GM21390 (cell line): Measurements from ENCODE around the gene UMOD.
"Not testable (repeated sequence)": the region's sequence is repeated elsewhere in the genome, so short reads cannot be mapped to it uniquely, and the experiment has no call there.

Source experiments
- ATAC-seq: cut with Tn5 transposase; IDR thresholded peaks from one replicate; pipeline ENCODE4 v1.9.1; 2021; ENCODE audit not compliant: unreplicated experiment

The UMOD gene

GRCh38 chr16:20321671-20322070 is 30.8 kb downstream of the UMOD start:
- no peak for ATAC-seq

DNA sequence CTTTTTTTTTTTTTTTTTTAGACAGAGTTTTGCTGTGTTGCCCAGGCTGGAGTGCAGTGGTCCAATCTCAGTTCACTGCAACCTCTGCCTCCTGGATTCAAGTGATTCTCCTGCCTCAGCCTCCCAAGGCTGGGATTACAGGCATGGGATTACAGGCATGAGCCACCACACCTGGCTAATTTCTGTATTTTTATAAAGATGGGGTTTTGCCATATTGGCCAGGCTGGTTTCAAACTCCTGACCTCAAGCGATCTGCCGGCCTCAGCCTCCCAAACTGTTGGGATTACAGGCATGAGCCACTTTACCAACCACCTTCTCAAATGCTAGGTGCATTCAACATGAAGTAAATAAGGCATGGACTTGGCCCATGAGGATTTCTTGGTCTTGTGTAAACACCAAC is 31.5 kb downstream of the UMOD start:
- not testable (repeated sequence) for ATAC-seq

GRCh38 chr16:20320592-20320991 is 31.9 kb downstream of the UMOD start:
- no peak for ATAC-seq

DNA sequence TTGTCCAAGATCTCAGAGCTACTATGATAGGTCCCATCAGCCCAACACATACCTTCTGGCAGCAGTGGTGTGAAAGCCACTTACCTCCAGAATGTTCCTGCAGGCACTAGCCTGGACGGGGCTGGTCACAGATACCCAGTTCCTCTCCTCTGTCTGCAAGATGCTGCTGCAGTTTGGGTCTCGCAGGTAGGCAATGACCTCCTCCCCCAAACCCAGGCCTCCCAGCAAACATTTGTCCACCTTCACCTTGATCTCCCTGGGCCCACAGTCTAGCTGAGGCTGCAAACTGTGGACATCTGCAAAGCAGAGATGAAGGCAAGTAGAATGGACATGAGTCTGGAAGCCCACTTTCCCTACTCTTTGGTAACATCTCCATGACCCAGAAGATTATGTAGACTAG is 32.3 kb downstream of the UMOD start:
- no peak for ATAC-seq

DNA sequence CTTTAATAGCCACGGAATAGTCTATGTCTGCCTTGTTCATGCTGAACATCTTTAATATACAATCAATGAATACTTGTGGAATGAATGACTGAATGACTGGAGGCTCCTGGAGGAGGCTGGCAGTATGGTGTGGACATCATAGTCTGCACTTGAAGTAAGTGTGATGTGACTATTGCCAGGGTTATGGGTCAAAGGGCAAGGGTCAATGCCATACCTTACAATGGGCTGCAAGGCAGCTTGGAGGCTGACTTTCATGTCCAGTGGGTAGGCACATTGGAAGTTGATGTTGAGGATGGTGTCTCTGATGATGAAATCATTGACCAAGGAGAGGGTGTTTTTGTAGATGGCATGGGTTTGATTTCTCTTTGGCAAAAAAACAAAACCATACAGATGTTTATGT is 33.1 kb downstream of the UMOD start:
- ATAC-seq, result no peak

GRCh38 chr16:20318437-20318836 is 34.1 kb downstream of the UMOD start:
- ATAC-seq, result no peak

DNA sequence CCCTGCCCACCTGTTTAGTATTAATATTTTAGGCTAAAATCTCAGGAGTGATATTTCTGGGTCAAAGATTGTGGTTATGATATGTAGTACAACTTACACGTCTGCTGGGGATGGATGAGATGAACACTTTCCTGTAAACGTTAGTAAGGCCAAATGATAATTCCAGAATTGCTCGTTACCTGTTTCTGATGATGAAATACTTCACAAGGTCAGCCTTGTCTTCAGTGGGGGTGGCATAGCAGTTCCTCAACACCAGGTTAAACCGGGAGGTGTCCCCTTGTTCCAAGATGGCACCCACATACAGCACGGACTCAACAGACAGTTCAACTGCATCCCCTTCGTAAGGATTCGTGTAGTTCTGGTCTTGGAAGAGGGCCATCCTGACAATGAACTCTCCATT is 34.5 kb downstream of the UMOD start:
- ATAC-seq, result no peak

- no peak for ATAC-seq
Observed at GRCh38 chr16:20317117-20317516, 35.4 kb downstream of the UMOD start.

- ATAC-seq, result no peak
Observed at GRCh38 chr16:20316715-20317114, 35.8 kb downstream of the UMOD start.

GRCh38 chr16:20315764-20316163 is 36.8 kb downstream of the UMOD start:
- no peak for ATAC-seq

DNA sequence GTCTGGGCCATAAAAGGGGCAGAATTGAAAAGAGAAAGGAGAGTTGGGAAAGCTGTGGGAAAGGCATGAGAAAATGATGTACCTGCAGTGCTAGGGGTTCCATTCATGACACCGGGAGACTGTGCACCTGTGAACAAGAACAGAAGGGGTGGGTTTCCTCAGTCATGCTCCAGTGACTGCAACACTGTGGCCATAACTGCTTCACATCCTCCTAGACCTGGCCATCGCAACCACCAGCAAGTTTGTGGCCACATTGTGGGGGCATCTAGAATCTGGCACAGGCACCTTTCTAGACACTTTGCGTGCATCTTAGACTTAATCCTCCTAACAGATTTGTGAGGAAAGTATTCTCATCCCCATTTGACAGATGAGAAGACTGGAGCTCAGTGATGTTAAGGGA is 37.9 kb downstream of the UMOD start:
- ATAC-seq, result no peak

DNA sequence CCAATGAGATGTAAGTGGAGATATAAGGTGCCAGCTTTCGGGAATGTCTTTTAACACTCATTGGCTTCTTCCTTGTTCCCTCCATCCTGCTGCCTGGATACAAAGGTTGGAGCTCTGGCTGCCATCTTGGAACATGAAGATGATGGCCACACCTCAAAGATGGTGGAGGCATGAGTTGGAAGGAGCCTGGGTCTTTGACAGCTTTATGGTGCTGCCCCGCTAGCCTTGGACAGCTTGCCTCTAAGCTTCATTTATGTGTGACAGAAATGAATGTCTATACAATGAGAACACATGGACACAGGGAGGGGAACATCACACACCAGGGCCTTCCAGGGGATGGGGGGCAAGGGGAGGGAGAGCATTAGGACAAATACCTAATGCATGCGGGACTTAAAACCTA is 38.8 kb downstream of the UMOD start:
- ATAC-seq, result no peak

GRCh38 chr16:20312536-20313095 is 39.9 kb downstream of the UMOD start:
- not testable (repeated sequence) for ATAC-seq

DNA sequence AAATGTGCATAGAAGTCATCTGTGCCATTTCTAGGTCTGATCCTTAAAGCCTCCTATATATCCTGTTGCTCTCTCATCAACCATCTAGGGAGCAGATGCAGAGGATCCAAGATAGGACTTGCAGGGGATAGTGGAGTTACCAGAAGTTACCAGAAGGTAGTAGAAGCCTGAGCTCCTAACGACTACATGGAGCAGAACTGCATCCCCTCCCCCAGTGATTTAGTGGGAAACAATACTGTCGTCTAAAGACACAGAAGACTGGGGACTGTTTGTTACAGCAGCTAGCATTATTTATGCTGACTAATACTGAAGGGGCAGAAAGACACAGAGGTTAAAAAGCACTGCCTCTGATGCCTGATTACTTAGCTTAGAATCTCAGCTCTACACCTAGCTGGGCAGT is 41.0 kb downstream of the UMOD start:
- ATAC-seq, result no peak

DNA sequence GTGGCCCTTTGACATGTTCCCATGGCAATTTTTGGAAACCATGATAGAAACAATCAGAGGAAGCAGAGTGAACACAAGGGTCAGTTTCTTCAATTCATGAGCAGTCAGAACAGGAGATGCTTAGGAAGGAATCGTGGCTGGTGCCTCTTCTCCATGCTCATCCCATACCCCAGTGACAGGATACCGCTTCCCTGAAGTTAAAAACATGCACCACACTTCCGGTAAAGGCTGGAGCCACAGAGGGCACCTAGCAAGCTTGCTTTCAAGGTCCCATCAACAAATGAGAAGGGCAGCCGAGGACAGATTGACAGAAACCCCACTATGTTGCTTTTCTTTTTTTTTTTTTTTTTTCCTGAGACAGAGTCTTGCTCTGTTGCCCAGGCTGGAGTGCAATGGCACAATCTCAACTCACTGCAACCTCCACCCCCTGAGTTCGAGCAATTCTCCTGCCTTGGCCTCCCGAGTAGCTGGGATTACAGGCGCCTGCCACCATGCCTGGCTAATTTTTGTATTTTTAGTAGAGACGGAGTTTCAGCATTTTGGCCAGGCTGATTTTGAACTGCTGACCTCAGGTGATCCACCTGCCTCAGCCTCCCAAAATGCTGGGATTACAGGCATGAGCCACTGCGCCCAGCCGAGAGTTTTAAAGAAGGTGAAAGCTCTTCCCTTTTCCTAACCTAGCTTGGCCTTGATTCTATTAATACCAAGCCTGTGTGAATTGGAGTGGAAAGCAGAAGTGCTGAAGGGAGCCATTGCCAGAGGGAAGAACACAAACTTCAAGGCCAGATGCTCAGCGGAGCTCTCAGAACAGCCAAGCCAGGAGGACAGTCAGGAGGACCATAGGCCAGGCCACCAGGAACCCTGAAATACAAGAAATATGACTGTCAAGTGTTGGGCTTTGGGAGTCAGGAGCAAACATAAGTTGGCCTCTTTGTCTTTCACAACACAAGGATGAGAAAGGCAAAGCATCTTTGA is 41.8 kb downstream of the UMOD start:
- ATAC-seq, result no peak

- ATAC-seq, result no peak
Observed at GRCh38 chr16:20309786-20310185, 42.7 kb downstream of the UMOD start.

DNA sequence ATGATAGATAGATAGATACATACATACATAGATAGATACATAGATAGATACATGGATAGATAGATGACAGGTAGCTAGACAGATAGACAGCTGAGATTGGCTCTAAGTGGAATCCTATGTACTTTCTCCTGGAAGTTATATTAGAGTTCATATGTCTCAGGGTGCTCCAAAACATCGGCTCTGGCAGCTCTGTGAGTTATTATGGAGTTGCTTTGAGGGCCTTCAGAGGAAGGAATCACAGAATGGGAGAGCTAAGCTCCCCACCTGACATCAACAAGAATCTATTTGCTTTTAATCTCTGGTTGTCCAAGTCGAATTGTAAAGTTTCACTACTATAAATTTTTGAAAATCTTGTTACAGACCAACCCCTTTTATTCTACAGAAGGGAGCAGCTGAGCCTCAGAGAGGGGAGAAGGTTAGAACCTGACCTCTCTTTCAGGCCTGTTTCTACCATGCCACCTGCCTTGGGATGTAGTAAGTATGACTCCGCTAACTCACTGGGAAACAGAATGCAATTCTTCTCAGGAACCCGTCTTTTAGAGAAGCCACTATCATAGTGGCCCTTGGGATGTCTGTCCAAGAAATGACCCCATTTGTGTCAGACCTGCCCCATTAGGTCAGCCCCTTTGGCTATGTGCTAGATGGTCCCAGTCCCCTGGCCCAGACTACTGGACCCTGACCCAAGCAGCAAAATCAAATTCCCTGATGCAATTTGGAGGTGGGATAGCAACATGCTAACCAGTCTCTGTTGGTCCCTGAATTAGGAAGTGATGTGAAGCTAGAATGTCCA is 43.5 kb downstream of the UMOD start:
- no peak for ATAC-seq

- no peak for ATAC-seq
Observed at GRCh38 chr16:20308266-20308665, 44.2 kb downstream of the UMOD start.

DNA sequence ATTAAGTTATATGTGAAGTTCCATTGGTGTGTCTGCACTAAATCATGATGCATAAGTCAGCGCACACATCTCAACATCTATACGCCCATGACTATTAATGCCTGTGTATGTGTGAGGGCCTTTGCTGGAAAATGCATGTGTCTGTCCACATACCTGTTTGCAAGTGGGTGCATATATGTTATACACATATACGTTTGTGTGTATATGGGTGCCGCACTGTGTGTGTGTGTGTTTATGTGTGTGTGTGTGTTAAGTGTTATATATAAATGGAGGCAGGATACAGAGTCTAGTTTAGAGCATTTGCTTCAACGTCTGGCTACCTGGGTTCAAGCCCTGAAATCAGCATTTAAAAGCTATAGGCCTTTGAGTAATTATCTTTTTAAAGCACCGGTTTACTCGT is 44.7 kb downstream of the UMOD start:
- ATAC-seq, result no peak

DNA sequence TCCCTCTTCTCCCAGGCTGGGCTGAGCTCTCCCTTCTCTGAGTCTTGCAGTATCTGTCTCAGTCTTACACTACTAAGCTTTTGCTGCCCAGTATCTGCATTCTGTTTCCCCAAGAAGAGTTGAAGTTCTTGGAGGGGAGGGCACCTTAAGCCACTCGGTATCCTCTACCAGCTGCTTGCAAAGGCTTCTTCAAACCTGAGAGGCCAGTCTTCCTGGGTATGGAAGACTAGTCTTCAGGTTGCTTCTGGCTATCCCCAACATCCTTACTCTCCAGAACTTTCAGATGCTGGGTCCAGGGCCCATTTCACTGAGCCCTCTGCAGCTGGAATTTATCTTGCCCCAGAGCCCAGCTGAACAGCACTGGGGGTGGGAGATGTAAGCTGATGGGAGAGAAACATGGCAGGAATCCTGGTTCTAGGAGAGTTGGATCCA is 45.3 kb downstream of the UMOD start:
- no peak for ATAC-seq

GRCh38 chr16:20306401-20306800 is 46.1 kb downstream of the UMOD start:
- ATAC-seq, result no peak

DNA sequence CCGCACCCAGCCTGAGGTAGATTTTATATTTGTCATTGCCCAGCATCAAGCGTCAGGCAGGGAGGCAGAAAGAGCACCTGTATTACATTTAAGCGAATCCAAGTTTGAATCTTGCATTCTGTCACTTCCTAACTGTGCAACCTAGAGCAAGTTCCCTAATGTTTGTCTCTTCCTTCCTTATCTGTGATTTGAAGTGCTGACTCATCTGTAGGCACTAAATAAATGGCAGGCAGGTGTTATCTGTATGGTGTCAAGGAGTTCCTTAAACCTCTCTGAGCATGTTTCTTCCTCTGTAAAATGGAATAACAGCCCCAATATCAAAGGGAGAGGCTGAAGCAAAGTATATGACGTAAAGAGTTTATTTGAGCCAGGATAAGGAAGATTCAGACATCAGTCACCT is 49.5 kb downstream of the UMOD start:
- ATAC-seq, result no peak
